BLaER1 (cell line): Measurements from ENCODE around the gene AS3MT.
"Not testable (repeated sequence)": the region's sequence is repeated elsewhere in the genome, so short reads cannot be mapped to it uniquely, and the experiment has no call there.

ENCODE experiments used
- H3K27ac ChIP-seq: shearing (Covaris generic); formaldehyde crosslinking; 2 replicates; pipeline ENCODE4 v1.8.1; 2022
- H3K27me3 ChIP-seq: shearing (Covaris generic); formaldehyde crosslinking; 2 replicates; pipeline ENCODE4 v1.8.1; 2022
- H3K36me3 ChIP-seq: shearing (Covaris generic); formaldehyde crosslinking; 2 replicates; pipeline ENCODE4 v1.8.1; 2022
- H3K4me1 ChIP-seq: shearing (Covaris generic); formaldehyde crosslinking; 2 replicates; pipeline ENCODE4 v1.8.1; 2022
- H3K4me2 ChIP-seq: shearing (Covaris generic); formaldehyde crosslinking; 2 replicates; pipeline ENCODE4 v1.8.1; 2022
- H3K4me3 ChIP-seq: shearing (Covaris generic); formaldehyde crosslinking; 2 replicates; pipeline ENCODE4 v1.8.1; 2022
- H3K9ac ChIP-seq: shearing (Covaris generic); formaldehyde crosslinking; 2 replicates; pipeline ENCODE4 v1.8.1; 2022
- H3K9me3 ChIP-seq: shearing (Covaris generic); formaldehyde crosslinking; 2 replicates; pipeline ENCODE4 v1.8.1; 2022
- H4K20me1 ChIP-seq: shearing (Covaris generic); formaldehyde crosslinking; 2 replicates; pipeline ENCODE4 v1.8.1; 2022
- Cebpa-rat ChIP-seq: shearing (Covaris generic); IDR thresholded peaks from 2 replicates; pipeline ENCODE4 v1.8.1; 2022

The AS3MT gene

DNA sequence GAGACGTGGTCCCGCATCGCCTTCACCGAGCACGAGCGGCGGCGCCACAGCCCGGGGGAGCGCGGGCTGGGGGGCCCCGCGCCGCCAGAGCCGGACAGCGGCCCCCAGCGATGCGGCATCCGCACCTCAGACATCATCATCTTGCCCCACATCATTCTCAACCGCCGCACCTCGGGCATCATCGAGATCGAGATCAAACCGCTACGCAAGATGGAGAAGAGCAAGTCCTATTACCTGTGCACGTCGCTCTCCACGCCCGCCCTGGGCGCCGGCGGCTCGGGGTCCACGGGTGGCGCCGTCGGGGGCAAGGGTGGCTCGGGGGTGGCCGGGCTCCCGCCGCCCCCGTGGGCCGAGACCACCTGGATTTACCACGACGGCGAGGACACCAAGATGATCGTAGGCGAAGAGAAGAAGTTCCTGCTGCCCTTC, 49.6 kb downstream of the AS3MT start:
- no peaks in the 10 kb centered on the region for H3K36me3 ChIP-seq
- H3K4me3 ChIP-seq, result peak overlapping the region; percentile 91
- peak overlapping the region; percentile 96 for H3K4me2 ChIP-seq
- H3K27ac ChIP-seq, result peak overlapping the region; percentile 88
- no peaks in the 10 kb centered on the region for H3K9me3 ChIP-seq
- no peak for TF ChIP-seq Cebpa-rat
- no peaks in the 10 kb centered on the region for H3K27me3 ChIP-seq
- H3K9ac ChIP-seq, result peak overlapping the region; percentile 92
- peaks cover 50% of the 10 kb centered on the region for H3K4me1 ChIP-seq
- peaks cover 8% of the 10 kb centered on the region; the same call in 1 of the 2 replicates for H4K20me1 ChIP-seq

DNA sequence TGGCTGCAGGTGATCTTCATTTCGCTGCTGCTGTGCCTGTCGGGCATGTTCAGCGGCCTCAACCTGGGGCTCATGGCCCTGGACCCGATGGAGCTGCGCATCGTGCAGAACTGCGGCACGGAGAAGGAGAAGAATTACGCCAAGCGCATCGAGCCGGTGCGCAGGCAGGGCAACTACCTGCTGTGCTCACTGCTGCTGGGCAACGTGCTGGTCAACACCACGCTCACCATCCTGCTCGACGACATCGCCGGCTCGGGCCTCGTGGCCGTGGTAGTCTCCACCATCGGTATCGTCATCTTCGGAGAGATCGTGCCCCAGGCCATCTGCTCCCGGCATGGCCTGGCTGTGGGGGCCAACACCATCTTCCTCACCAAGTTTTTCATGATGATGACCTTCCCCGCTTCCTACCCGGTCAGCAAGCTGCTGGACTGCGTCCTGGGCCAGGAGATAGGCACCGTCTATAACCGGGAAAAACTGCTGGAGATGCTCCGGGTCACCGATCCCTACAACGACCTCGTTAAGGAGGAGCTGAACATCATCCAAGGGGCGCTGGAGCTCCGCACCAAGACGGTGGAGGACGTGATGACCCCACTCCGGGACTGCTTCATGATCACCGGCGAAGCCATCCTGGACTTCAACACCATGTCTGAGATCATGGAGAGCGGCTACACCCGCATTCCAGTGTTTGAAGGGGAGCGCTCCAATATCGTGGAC, 50.1 kb downstream of the AS3MT start:
- peak overlapping the region; percentile 92 for H3K9ac ChIP-seq

DNA sequence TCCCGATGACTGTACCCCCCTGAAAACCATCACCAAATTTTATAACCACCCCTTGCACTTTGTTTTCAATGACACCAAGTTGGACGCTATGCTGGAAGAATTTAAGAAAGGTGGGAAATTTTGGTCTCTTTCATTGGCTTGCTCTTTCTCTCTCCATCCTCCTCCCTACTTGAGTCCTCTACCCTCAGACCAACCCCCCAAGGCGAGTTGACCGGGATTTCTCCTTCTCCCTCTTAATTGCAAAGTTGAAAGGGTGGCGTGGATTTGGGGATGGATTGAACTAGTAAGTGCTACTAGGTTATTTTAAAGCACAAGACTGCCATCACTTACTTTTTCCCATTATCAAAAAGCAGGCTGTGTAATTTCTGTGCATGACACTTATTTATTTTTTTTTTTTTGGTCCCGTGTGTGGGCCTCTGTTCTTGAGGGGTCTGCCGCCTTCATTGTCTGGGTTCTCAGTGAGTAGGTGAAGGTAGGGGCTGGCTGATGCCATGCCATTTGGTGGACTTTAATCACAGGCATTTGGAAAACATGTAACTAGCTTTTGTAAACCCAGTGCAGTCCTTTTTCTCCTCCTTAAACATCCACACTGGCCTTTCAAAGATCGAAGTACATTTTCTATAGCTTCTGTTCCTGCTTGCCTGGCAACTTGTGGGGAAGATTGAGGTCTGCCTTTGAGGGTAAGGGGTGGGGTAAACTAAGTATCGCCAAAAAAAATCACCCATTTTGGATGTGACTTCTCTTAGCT, 50.9 kb downstream of the AS3MT start:
- peak overlapping the region; percentile 96 for H3K4me2 ChIP-seq
- H3K36me3 ChIP-seq, result no peaks in the 10 kb centered on the region
- peaks cover 8% of the 10 kb centered on the region; the same call in 1 of the 2 replicates for H4K20me1 ChIP-seq
- no peaks in the 10 kb centered on the region for H3K9me3 ChIP-seq
- H3K4me3 ChIP-seq, result peak overlapping the region; percentile 91; the same call in 1 of the 2 replicates
- H3K4me1 ChIP-seq, result peaks cover 50% of the 10 kb centered on the region
- no peak for TF ChIP-seq Cebpa-rat
- no peak overlapping the region for H3K27ac ChIP-seq
- H3K27me3 ChIP-seq, result no peaks in the 10 kb centered on the region
- H3K9ac ChIP-seq, result no peak overlapping the region

More for the DNA sequence above, 50.1 kb downstream of the AS3MT start:
- Histone ChIP-seq H3K9me3 (no peaks in the 10 kb centered on the region), H3K4me1 (peaks cover 50% of the 10 kb centered on the region), H3K27ac (no peak overlapping the region), H3K36me3 (no peaks in the 10 kb centered on the region), H3K4me3 (peak overlapping the region; percentile 91), H3K4me2 (peak overlapping the region; percentile 96), H4K20me1 (peaks cover 8% of the 10 kb centered on the region; the same call in 1 of the 2 replicates), H3K27me3 (no peaks in the 10 kb centered on the region)
- TF ChIP-seq Cebpa-rat, result no peak

DNA sequence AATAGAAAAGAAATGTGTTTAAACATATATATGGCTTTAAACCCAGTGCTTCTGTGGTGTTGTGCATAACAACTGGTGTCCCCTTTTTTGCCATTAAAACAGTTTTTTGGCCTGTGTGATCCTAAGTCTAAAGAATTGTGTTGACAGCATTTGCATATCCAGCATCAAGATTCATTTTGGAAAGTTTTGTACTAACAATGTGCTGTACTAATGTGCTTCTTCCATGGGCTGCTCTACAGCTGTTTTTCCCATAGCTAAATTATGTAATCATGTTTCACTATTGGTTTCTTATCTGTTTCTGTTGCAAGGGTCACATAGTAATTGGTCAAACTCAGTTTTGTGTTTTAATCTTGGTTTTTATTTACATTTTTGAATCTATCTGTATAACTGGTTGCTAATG, 54.3 kb downstream of the AS3MT start:
- H3K9me3 ChIP-seq, result no peaks in the 10 kb centered on the region
- no peak overlapping the region for H3K4me3 ChIP-seq
- TF ChIP-seq Cebpa-rat, result no peak
- no peak overlapping the region for H3K9ac ChIP-seq
- peaks cover 45% of the 10 kb centered on the region for H3K4me1 ChIP-seq
- H3K27ac ChIP-seq, result no peak overlapping the region
- no peak overlapping the region for H3K4me2 ChIP-seq
- H3K27me3 ChIP-seq, result no peaks in the 10 kb centered on the region
- H4K20me1 ChIP-seq, result peaks cover 8% of the 10 kb centered on the region; the same call in 1 of the 2 replicates
- no peaks in the 10 kb centered on the region for H3K36me3 ChIP-seq

DNA sequence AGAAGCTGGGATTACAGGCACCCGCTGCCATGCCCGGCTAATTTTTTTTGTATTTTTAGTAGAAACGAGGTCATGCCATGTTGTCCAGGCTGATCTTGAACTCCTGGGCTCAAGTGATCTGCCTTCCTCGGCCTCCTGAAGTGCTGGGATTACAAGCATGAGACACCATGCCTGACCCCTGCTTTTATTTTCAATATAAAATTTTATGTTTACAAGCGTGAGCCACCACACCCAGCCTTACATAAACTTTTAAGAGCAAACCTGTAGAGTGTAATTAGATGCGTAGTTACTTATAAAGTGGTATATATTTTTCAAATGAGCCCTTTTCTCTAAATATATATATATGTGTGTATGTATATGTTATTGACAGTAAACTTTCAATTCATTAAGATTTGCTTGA, 57.6 kb downstream of the AS3MT start:
- peaks cover 11% of the 10 kb centered on the region for H3K9me3 ChIP-seq
- H4K20me1 ChIP-seq, result no peaks in the 10 kb centered on the region
- peaks cover 14% of the 10 kb centered on the region; the same call in 1 of the 2 replicates for H3K4me1 ChIP-seq
- H3K4me3 ChIP-seq, result no peak overlapping the region
- H3K27ac ChIP-seq, result no peak overlapping the region
- TF ChIP-seq Cebpa-rat, result no peak
- H3K4me2 ChIP-seq, result no peak overlapping the region
- H3K9ac ChIP-seq, result no peak overlapping the region
- H3K27me3 ChIP-seq, result no peaks in the 10 kb centered on the region
- peaks cover 10% of the 10 kb centered on the region; the same call in 1 of the 2 replicates for H3K36me3 ChIP-seq

DNA sequence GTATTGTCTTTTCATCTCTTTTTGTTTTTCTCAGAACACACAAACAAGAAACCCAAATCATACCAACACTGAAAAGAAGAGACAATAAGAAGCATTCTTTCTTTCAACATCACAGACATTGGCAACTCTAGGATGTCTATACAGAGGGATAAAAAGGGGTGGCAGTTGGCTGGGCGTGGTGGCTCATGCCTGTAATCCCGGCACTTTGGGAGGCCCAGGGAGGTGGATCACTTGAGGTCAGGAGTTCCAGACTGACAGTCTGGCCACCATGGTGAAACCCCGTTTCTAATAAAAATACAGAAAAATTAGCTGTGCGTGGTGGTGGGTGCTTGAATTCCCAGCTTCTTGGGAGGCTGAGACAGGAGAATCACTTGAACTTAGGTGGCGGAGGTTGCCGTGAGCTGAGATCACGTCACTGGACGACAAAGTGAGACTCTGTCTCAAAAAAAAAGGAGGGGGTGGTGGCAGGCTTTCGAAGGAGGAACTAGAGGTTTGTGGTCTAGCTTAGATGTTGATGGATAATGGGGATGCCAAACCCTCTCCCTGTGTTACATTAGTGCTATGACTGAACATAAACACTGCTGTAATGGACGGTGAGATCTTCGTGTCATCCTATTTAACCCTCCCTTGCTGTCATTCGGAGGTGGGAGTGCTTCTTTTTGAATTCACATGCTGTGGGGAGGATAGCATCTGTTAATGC, 58.2 kb downstream of the AS3MT start:
- peaks cover 10% of the 10 kb centered on the region; the same call in 1 of the 2 replicates for H3K36me3 ChIP-seq
- no peaks in the 10 kb centered on the region for H3K27me3 ChIP-seq
- H3K27ac ChIP-seq, result no peak overlapping the region
- peaks cover 10% of the 10 kb centered on the region; the same call in 1 of the 2 replicates for H3K4me1 ChIP-seq
- peaks cover 18% of the 10 kb centered on the region for H3K9me3 ChIP-seq
- H3K9ac ChIP-seq, result no peak overlapping the region
- no peaks in the 10 kb centered on the region for H4K20me1 ChIP-seq
- no peak overlapping the region for H3K4me3 ChIP-seq
- no peak overlapping the region for H3K4me2 ChIP-seq
- no peak for TF ChIP-seq Cebpa-rat

DNA sequence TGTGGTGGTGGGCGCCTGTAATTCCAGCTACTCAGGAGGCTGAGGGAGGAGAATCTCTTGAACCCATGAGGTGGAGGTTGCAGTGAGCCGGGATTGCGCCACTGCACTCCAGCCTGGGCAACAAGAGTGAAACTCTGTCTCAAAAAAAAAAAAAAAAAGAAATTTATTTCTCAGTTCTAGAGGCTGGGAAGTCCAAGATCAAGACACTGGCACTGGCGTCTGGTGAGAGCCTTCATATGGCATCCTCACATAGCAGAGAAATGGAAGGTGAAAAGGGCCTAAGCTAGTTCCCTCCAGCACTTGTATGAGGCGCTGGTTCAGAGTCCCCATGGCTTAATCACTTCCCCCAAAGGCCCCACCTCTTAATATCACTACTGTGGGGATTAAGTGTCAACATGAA, 59.2 kb downstream of the AS3MT start:
- not testable (repeated sequence) for H3K4me2 ChIP-seq, H3K4me1 ChIP-seq, H3K27me3 ChIP-seq, H3K27ac ChIP-seq, H3K9ac ChIP-seq, H3K4me3 ChIP-seq, H4K20me1 ChIP-seq
- Histone ChIP-seq H3K36me3 (peaks cover 10% of the 10 kb centered on the region; the same call in 1 of the 2 replicates), H3K9me3 (peaks cover 20% of the 10 kb centered on the region)

DNA sequence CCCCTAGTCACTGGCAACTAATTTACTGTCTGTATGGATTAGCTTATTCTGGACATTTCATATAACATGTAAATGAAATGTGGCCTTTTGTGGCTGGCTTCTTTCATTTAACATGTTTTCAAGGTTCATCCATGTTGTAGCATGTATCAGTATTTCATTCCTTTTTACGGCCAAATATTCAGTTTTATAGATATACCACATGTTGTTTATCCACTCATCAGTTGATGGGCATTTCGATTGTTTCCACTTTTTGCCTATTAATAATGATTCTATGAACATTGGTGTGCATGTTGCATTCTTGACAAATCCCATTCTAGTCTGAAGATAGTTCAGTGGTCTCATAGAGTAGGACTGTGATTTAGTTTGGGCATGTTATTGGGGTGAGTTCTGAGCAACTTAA, 61.5 kb downstream of the AS3MT start:
- Histone ChIP-seq H3K4me2 (no peak overlapping the region), H3K4me1 (no peaks in the 10 kb centered on the region), H3K9ac (no peak overlapping the region), H3K27me3 (no peaks in the 10 kb centered on the region), H3K9me3 (peaks cover 20% of the 10 kb centered on the region), H3K27ac (no peak overlapping the region), H3K36me3 (peaks cover 10% of the 10 kb centered on the region; the same call in 1 of the 2 replicates), H4K20me1 (no peaks in the 10 kb centered on the region), H3K4me3 (no peak overlapping the region)
- TF ChIP-seq Cebpa-rat, result no peak

DNA sequence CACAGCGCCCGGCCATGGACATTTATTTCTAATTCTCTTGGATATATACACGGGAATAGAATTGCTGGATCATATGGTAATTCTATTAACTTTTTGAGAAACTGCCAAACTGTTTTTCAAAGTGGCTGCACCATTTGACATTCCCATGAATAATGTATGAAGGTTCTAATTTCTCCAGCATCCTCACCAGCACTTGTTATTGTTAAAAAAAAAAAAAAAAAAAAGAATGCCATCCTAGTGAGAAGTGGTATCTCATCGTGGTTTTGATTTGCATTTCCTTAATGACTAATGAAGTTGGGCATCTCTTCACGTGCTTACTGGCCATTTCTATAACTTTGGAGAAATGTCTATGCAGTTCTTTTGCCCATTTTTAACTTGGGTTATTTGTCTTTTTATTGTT, 62.4 kb downstream of the AS3MT start:
- Histone ChIP-seq H3K4me2 (no peak overlapping the region), H3K9me3 (peaks cover 20% of the 10 kb centered on the region), H3K4me3 (no peak overlapping the region), H3K4me1 (no peaks in the 10 kb centered on the region), H3K36me3 (peaks cover 10% of the 10 kb centered on the region; the same call in 1 of the 2 replicates), H3K9ac (no peak overlapping the region), H3K27ac (no peak overlapping the region), H4K20me1 (no peaks in the 10 kb centered on the region), H3K27me3 (no peaks in the 10 kb centered on the region)
- no peak for TF ChIP-seq Cebpa-rat
